Spleen (tissue), 11 donors: ENCODE data around the gene PIP5K1B. TPM values are rescaled to one million over a fixed set of nuclear protein-coding genes. Genes with fewer than 3 reads are reported as not detected.

ENCODE experiments used
- DNase-seq: peaks from one replicate; pipeline ENCODE4 v3.0.0-alpha.2; 2020
- H3K27ac ChIP-seq, 8 donors: fragments of 200-600 bp; sonication (generic) in 7 of 8; 1 replicate in 4 of 8; 2 replicates in 4 of 8; pipeline versions ENCODE4 v1.5.0 to v1.8.0; 2016 to 2021; ENCODE audit warnings: inconsistent platforms in 4 of 8, mild to moderate bottlenecking in 4 of 8, moderate library complexity in 1 of 8
- H3K27me3 ChIP-seq, 7 donors: fragments of 200-600 bp; sonication (generic) in 6 of 7; replicated peaks in 1 of 7; 1 replicate in 4 of 7; 2 replicates in 3 of 7; pipeline versions ENCODE4 v1.5.0 to v1.8.0; 2016 to 2021; ENCODE audit warnings: inconsistent platforms in 3 of 7, mild to moderate bottlenecking in 1 of 7
- H3K36me3 ChIP-seq, 6 donors: fragments of 200-600 bp; sonication (generic) in 5 of 6; 1 replicate in 4 of 6; 2 replicates in 2 of 6; pipeline versions ENCODE4 v1.5.0 to v1.8.0; 2016 to 2021; ENCODE audit warnings: inconsistent platforms in 2 of 6
- H3K4me1 ChIP-seq, 6 donors: fragments of 200-600 bp; sonication (generic) in 5 of 6; 1 replicate in 3 of 6; 2 replicates in 3 of 6; pipeline versions ENCODE4 v1.5.0 to v1.8.0; 2016 to 2021; ENCODE audit warnings: inconsistent platforms in 3 of 6
- H3K4me3 ChIP-seq, 8 donors: fragments of 200-600 bp; sonication (generic) in 7 of 8; 1 replicate in 4 of 8; 2 replicates in 4 of 8; pipeline versions ENCODE4 v1.5.0 to v1.8.0; 2016 to 2021; ENCODE audit warnings: inconsistent platforms in 4 of 8, mild to moderate bottlenecking in 4 of 8, moderate library complexity in 2 of 8
- H3K9me3 ChIP-seq, 8 donors: fragments of 200-600 bp; sonication (generic) in 7 of 8; 1 replicate in 4 of 8; 2 replicates in 4 of 8; pipeline versions ENCODE4 v1.5.0 to v1.8.0; 2016 to 2021; ENCODE audit warnings: inconsistent platforms in 4 of 8
- CTCF ChIP-seq, 11 experiments: fragments of 200-600 bp in 7 of 11; fragments of 450-650 bp in 4 of 11; sonication (generic) in 4 of 11; IDR thresholded peaks in 8 of 11; conservative IDR thresholded peaks in 3 of 11; 1 replicate in 7 of 11; 2 replicates in 4 of 11; pipeline versions ENCODE4 v1.4.0 to v1.8.0; 2016 to 2021; ENCODE audit warnings: antibody characterized with exemption in 11 of 11, inconsistent platforms in 4 of 11, mild to moderate bottlenecking in 1 of 11
- POLR2A ChIP-seq, 3 donors: fragments of 450-650 bp; IDR thresholded peaks; one replicate each; pipeline ENCODE4 v1.5.1; 2017; ENCODE audit warnings: antibody characterized with exemption in 3 of 3, mild to moderate bottlenecking in 1 of 3
- POLR2AphosphoS5 ChIP-seq, 3 donors: sonication (generic); formaldehyde crosslinking; IDR thresholded peaks; one replicate each; pipeline ENCODE4 v1.5.1; 2017; ENCODE audit warnings: antibody characterized with exemption in 3 of 3
- WGBS, 5 donors: extraction: QIAGEN DNeasy Blood & Tissue Kit in 3 of 5; methylation state at CpG; one replicate each; pipeline versions ENCODE4 v1.1.5 to v1.1.7; 2013 to 2018; 5-methylcytosine and 5-hydroxymethylcytosine counted together
- intact Hi-C: fragments of 100-400 bp; cut with DNase I; formaldehyde crosslinking; loops from one replicate; pipeline ENCODE4 v1.15.0; 2023; ENCODE audit warnings: low total_unique reads
- polyA plus RNA-seq, 3 donors: library from polyadenylated mRNA; stranded (reverse); fragments of 200-250 nt; gene quantifications; one replicate each; pipeline ENCODE4 v1.2.1, GENCODE V29; 2013
- total RNA-seq, 7 donors: library from RNA; depleted of rRNA in 3 of 7; stranded (reverse); fragments of >200 nt in 3 of 7; fragmentation: NEBNext Ultra II Directional in 4 of 7; extraction: Animal tissue kit (Norgen Biotek cat#: 25700) in 4 of 7; gene quantifications; one replicate each; pipeline versions ENCODE4 v1.1.0 to v1.2.1, GENCODE V29; 2016 to 2021
- donor health status: healthy with polysubstance abuse.
- donor health status: DM: no; HTN: no; CAD: no; lungs with moderate emphysema.
- donor health status: DM: no; HTN: no; CAD: no.
- donor health status: Bipolar disorder and iron deficiency.
- donor health status: healthy.
- donor health status: DM: no; HTN: no; CAD: no.
- donor health status: DM: yes; HTN: yes; CAD: no.

PIP5K1B gene
- total and polyA plus RNA-seq, 10 donors = 1.5 to 10.3 (median 6.8) TPM

- Histone ChIP-seq H3K27me3 (peaks cover 0 to 56% (median 24%) of the 10 kb centered on the region in 7 donors), H3K36me3 (no peaks in the 10 kb centered on the region), H3K4me1 (peaks cover 11 to 61% (median 41%) of the 10 kb centered on the region in 6 donors), H3K27ac (peak overlapping the region in 4 of 8 donors; percentile 87 to 92 (median 90)), H3K4me3 (peak overlapping the region; percentile 30 to 88 (median 72)), H3K9me3 (no peaks in the 10 kb centered on the region)
- no peak for DNase-seq
- intact Hi-C loops = loop anchor here (10.0 kb wide), 1 partner anchor 112 kb away; no protein-coding TSS in a partner anchor
- 10 to 13% (median 12%) methylated on average over 19 of the region's 19 CpGs for WGBS, 5 donors
- TF ChIP-seq POLR2AphosphoS5 (IDR thresholded peaks at IDR 0.05) (no peak), POLR2A (IDR thresholded peaks at IDR 0.05) (no peak), CTCF (IDR thresholded peaks at IDR 0.05 in 8 of 11, conservative IDR thresholded peaks at IDR 0.05 in 3 of 11) (no peak)
These were observed 1.5 kb downstream of the PIP5K1B start for GRCh38 chr9:68706363-68707201.

GRCh38 chr9:68707801-68708488, 2.9 kb downstream of the PIP5K1B start:
- Histone ChIP-seq H3K4me1 (peaks cover 11 to 61% (median 41%) of the 10 kb centered on the region in 6 donors), H3K27me3 (peaks cover 0 to 56% (median 24%) of the 10 kb centered on the region in 7 donors), H3K9me3 (no peaks in the 10 kb centered on the region), H3K36me3 (no peaks in the 10 kb centered on the region), H3K4me3 (no peak overlapping the region), H3K27ac (no peak overlapping the region)
- WGBS, 5 donors = 69 to 84% (median 80%) methylated on average over 4 of the region's 4 CpGs
- intact Hi-C loops = loop anchor here (10.0 kb wide), 1 partner anchor 113 kb away; no protein-coding TSS in a partner anchor
- TF ChIP-seq POLR2A (IDR thresholded peaks at IDR 0.05) (no peak), CTCF (IDR thresholded peaks at IDR 0.05 in 8 of 11, conservative IDR thresholded peaks at IDR 0.05 in 3 of 11) (no peak), POLR2AphosphoS5 (IDR thresholded peaks at IDR 0.05) (no peak)
- no peak for DNase-seq

- WGBS, 5 donors = 60 to 74% (median 68%) methylated on average over 3 of the region's 3 CpGs
- DNase-seq = no peak
- no peak overlapping the region for H3K27ac ChIP-seq
- intact Hi-C loops = loop anchor here (10.0 kb wide), 1 partner anchor 114 kb away; no protein-coding TSS in a partner anchor
- no peaks in the 10 kb centered on the region for H3K9me3 ChIP-seq
- TF ChIP-seq CTCF (IDR thresholded peaks at IDR 0.05 in 8 of 11, conservative IDR thresholded peaks at IDR 0.05 in 3 of 11) (no peak), POLR2AphosphoS5 (IDR thresholded peaks at IDR 0.05) (no peak), POLR2A (IDR thresholded peaks at IDR 0.05) (no peak)
- peaks cover 0 to 56% (median 24%) of the 10 kb centered on the region in 7 donors for H3K27me3 ChIP-seq
- no peaks in the 10 kb centered on the region for H3K36me3 ChIP-seq
- H3K4me1 ChIP-seq = peaks cover 11 to 61% (median 41%) of the 10 kb centered on the region in 6 donors
- H3K4me3 ChIP-seq = no peak overlapping the region
These were observed 3.5 kb downstream of the PIP5K1B start for GRCh38 chr9:68708513-68708912.
